GM12891 (cell line): ENCODE data around the gene RBPJL.

Experiments used
- PAX5 ChIP-seq: IDR thresholded peaks from 2 replicates; pipeline ENCODE4 v1.6.1; 2011; ENCODE audit warnings: low read length, moderate library complexity, mild to moderate bottlenecking; ENCODE audit not compliant: insufficient read depth, severe bottlenecking
- POLR2A ChIP-seq: IDR thresholded peaks from 2 replicates; pipeline ENCODE4 v1.6.1; 2011; ENCODE audit warnings: low read depth, low read length, control low read depth
- POLR2AphosphoS5 ChIP-seq: IDR thresholded peaks from 2 replicates; pipeline ENCODE4 v1.6.1; 2011; ENCODE audit warnings: low read depth, low read length, control low read depth
- POU2F2 ChIP-seq: IDR thresholded peaks from 2 replicates; pipeline ENCODE4 v1.6.1; 2011; ENCODE audit warnings: low read depth, mild to moderate bottlenecking, control low read depth, low read length, moderate library complexity
- SPI1 ChIP-seq: IDR thresholded peaks from 2 replicates; pipeline ENCODE4 v1.6.1; 2011; ENCODE audit warnings: low read depth, low read length, control low read depth
- TAF1 ChIP-seq: IDR thresholded peaks from 2 replicates; pipeline ENCODE4 v1.6.1; 2011; ENCODE audit warnings: low read depth, low read length, control low read depth

- no peak for TF ChIP-seq POLR2A
- TF ChIP-seq POLR2AphosphoS5 = no peak
- TF ChIP-seq TAF1 = no peak
- no peak for TF ChIP-seq PAX5
- no peak for TF ChIP-seq POU2F2
- no peak for TF ChIP-seq SPI1
Observed at GRCh38 chr20:45316150-45317080, 9.8 kb downstream of the RBPJL start.
